Psoas muscle (tissue), 8 donors: Measurements from ENCODE around the gene RASAL2. TPM values are rescaled to one million over a fixed set of nuclear protein-coding genes. Genes with fewer than 3 reads are reported as not detected.

Experiments
- ATAC-seq, 4 donors: fragments of 200-7000 bp; cut with Tn5 transposase; one replicate each; pipeline ENCODE4 v1.9.1; 2020; ENCODE audit warnings: moderate library complexity in 3 of 4, mild to moderate bottlenecking in 2 of 4
- DNase-seq, 2 donors: peaks; one replicate each; pipeline ENCODE4 v3.0.0-alpha.2; 2020
- H3K27ac ChIP-seq: fragments of 200-600 bp; one replicate; pipeline ENCODE4 v1.8.0; 2022
- H3K27me3 ChIP-seq, 3 donors: fragments of 200-600 bp in 1 of 3; one replicate each; pipeline versions ENCODE4 v1.6.1 to v1.8.0; 2013 to 2022; ENCODE audit warnings: low read length in 2 of 3, mild to moderate bottlenecking in 2 of 3, moderate library complexity in 1 of 3; ENCODE audit not compliant: insufficient read depth in 3 of 3
- H3K36me3 ChIP-seq, 2 donors: fragments of 200-600 bp in 1 of 2; one replicate each; pipeline versions ENCODE4 v1.6.1 to v1.8.0; 2013 to 2022; ENCODE audit warnings: low read depth in 1 of 2, mild to moderate bottlenecking in 1 of 2, moderate library complexity in 1 of 2; ENCODE audit not compliant: insufficient read depth in 1 of 2
- H3K4me1 ChIP-seq: fragments of 200-600 bp; one replicate; pipeline ENCODE4 v1.8.0; 2022
- H3K4me3 ChIP-seq: fragments of 200-600 bp; one replicate; pipeline ENCODE4 v1.8.0; 2022; ENCODE audit warnings: mild to moderate bottlenecking
- H3K9me3 ChIP-seq: fragments of 200-600 bp; one replicate; pipeline ENCODE4 v1.8.0; 2022
- CTCF ChIP-seq: fragments of 200-600 bp; IDR thresholded peaks from one replicate; pipeline ENCODE4 v1.8.0; 2022; ENCODE audit warnings: antibody characterized with exemption
- WGBS, 3 donors: extraction: QIAGEN DNeasy Blood & Tissue Kit; methylation state at CpG; one replicate each; pipeline versions ENCODE4 v1.1.6 to v1.1.7; 2013; 5-methylcytosine and 5-hydroxymethylcytosine counted together
- intact Hi-C, 2 donors: fragments of 100-400 bp; cut with DNase I; formaldehyde crosslinking; loops; one replicate each; pipeline versions ENCODE4 v1.11.0 to v1.14.2; 2022
- polyA plus RNA-seq, 3 donors: library from polyadenylated mRNA; stranded (reverse); fragments of 200-250 nt; gene quantifications; one replicate each; pipeline ENCODE4 v1.2.3, GENCODE V29; 2013
- total RNA-seq, 4 donors: library from RNA; stranded (reverse); fragmentation: NEBNext Ultra II Directional in 2 of 4; extraction: Animal tissue kit (Norgen Biotek cat#: 25700) in 2 of 4; gene quantifications; one replicate each; pipeline versions ENCODE4 v1.2.1 to v1.2.4, GENCODE V29; 2021 to 2023
- donor health status: healthy with polysubstance abuse.
- donor health status: DM: no; HTN: no; CAD: no; lungs with moderate emphysema.
- donor health status: Bipolar disorder and iron deficiency.
- donor health status: healthy.
- donor health status: DM: yes; HTN: yes; CAD: no.
- donor health status: DM: no; HTN: no; CAD: no.
- donor health status: DM: no; HTN: no; CAD: no.
- donor health status: DM: yes; HTN: yes; CAD: no.

RASAL2 gene
- total and polyA plus RNA-seq, 7 donors, result 1.9 to 42.1 (median 5.5) TPM

- intact Hi-C loops, result no loop called here
- WGBS, 3 donors, result 95 to 97% (median 95%) methylated on average over 5 of the region's 5 CpGs
- DNase-seq (no peak), ATAC-seq (no peak)
- no peak overlapping the region for H3K27ac ChIP-seq
- H3K36me3 ChIP-seq, result peaks cover 0 to 56% of the 10 kb centered on the region in 2 donors
- H3K27me3 ChIP-seq, result no peaks in the 10 kb centered on the region
- no peaks in the 10 kb centered on the region for H3K9me3 ChIP-seq
- H3K4me3 ChIP-seq, result no peak overlapping the region
- no peak for TF ChIP-seq CTCF
- H3K4me1 ChIP-seq, result no peaks in the 10 kb centered on the region
Observed at GRCh38 chr1:178457651-178458050, 363.7 kb downstream of the RASAL2 start.

- Histone ChIP-seq H3K4me1 (no peaks in the 10 kb centered on the region), H3K27ac (no peak overlapping the region), H3K4me3 (no peak overlapping the region), H3K27me3 (no peaks in the 10 kb centered on the region), H3K9me3 (no peaks in the 10 kb centered on the region), H3K36me3 (peaks cover 0 to 50% of the 10 kb centered on the region in 2 donors)
- intact Hi-C loops, result no loop called here
- no peak for TF ChIP-seq CTCF
- no peak for ATAC-seq
- WGBS, 3 donors, result 94 to 95% (median 95%) methylated on average over 12 of the region's 12 CpGs
- DNase-seq, result no peak
Observed at GRCh38 chr1:178458203-178458602, 364.3 kb downstream of the RASAL2 start.

- TF ChIP-seq CTCF, result no peak
- no peaks in the 10 kb centered on the region for H3K4me1 ChIP-seq
- no peak overlapping the region for H3K4me3 ChIP-seq
- no peak for DNase-seq
- ATAC-seq, result no peak
- H3K36me3 ChIP-seq, result peaks cover 4 to 46% of the 10 kb centered on the region in 2 donors
- H3K9me3 ChIP-seq, result no peaks in the 10 kb centered on the region
- 80 to 84% (median 81%) methylated on average over 2 of the region's 2 CpGs for WGBS, 3 donors
- H3K27me3 ChIP-seq, result no peaks in the 10 kb centered on the region
- no peak overlapping the region for H3K27ac ChIP-seq
- intact Hi-C loops, result no loop called here
Observed at GRCh38 chr1:178461104-178461503, 367.2 kb downstream of the RASAL2 start.

GRCh38 chr1:178461701-178462100 is 367.8 kb downstream of the RASAL2 start:
- Histone ChIP-seq H3K36me3 (peaks cover 4 to 48% of the 10 kb centered on the region in 2 donors), H3K4me3 (no peak overlapping the region), H3K9me3 (no peaks in the 10 kb centered on the region), H3K27ac (no peak overlapping the region), H3K4me1 (no peaks in the 10 kb centered on the region), H3K27me3 (no peaks in the 10 kb centered on the region)
- intact Hi-C loops, result no loop called here
- DNase-seq, result no peak
- WGBS, 3 donors, result 86 to 92% (median 89%) methylated on average over 4 of the region's 4 CpGs
- ATAC-seq, result no peak
- TF ChIP-seq CTCF, result no peak

- no peak overlapping the region for H3K27ac ChIP-seq
- WGBS, 3 donors, result 84 to 93% (median 85%) methylated on average over 1 of the region's 1 CpG
- no peaks in the 10 kb centered on the region for H3K9me3 ChIP-seq
- H3K4me1 ChIP-seq, result no peaks in the 10 kb centered on the region
- H3K36me3 ChIP-seq, result peaks cover 10 to 49% of the 10 kb centered on the region in 2 donors
- DNase-seq, result no peak
- no peak for ATAC-seq
- TF ChIP-seq CTCF, result no peak
- H3K27me3 ChIP-seq, result no peaks in the 10 kb centered on the region
- intact Hi-C loops, result no loop called here
- no peak overlapping the region for H3K4me3 ChIP-seq
Observed at GRCh38 chr1:178464141-178464540, 370.2 kb downstream of the RASAL2 start.
